ENCODE data around the gene SLC9A4. TPM values are rescaled to one million over a fixed set of nuclear protein-coding genes. Genes with fewer than 3 reads are reported as not detected.

The SLC9A4 gene
- total and polyA plus RNA-seq, 10 of the 15 experiments (the other 5 are each of a cell fraction or from before 2014, with no cell fraction given): 0.10 TPM; not detected in 9

- no peak for TF ChIP-seq ZNF592 (IDR thresholded peaks at IDR 0.05)
- TF ChIP-seq CEBPB (IDR thresholded peaks at IDR 0.05; ENCODE audit: borderline replicate concordance in 1 of 2, low read depth in 2 of 2, low read length in 2 of 2): no peak
- TF ChIP-seq PBX3 (IDR thresholded peaks at IDR 0.05; ENCODE audit: insufficient replicate concordance, low read depth, low read length): no peak
- no peak for TF ChIP-seq NFYB (IDR thresholded peaks at IDR 0.05; ENCODE audit: insufficient read depth, low read depth, low read length)
- no peak for TF ChIP-seq PAX5 (IDR thresholded peaks at IDR 0.05; ENCODE audit: borderline replicate concordance, low read depth, low read length)
- TF ChIP-seq SUPT20H (IDR thresholded peaks at IDR 0.05; ENCODE audit: borderline replicate concordance, control insufficient read depth, low read depth, low read length): no peak
- no peak for TF ChIP-seq YY1 (IDR thresholded peaks at IDR 0.05; ENCODE audit: low read depth, low read length)
Measured at GRCh38 chr2:102506743-102507142, 33.7 kb downstream of the SLC9A4 start (continued).
